ENCODE results near the gene METTL9. TPM values are rescaled to one million over a fixed set of nuclear protein-coding genes. Genes with fewer than 3 reads are reported as not detected.

METTL9 gene
- total and polyA plus RNA-seq, 2 of the 13 experiments (the other 11 are each of a cell fraction or from before 2014, with no cell fraction given): 123 to 204 TPM

GRCh38 chr16:21598701-21599121 lies 666 bp upstream of the METTL9 start (continued):
- TF ChIP-seq GTF3A (CRISPR knock-in tag; conservative IDR thresholded peaks at IDR 0.05) (no peak), ZNF350 (CRISPR knock-in tag; IDR thresholded peaks at IDR 0.05; ENCODE audit: borderline replicate concordance, low read depth) (no peak), ZBTB49 (CRISPR knock-in tag; IDR thresholded peaks at IDR 0.05; ENCODE audit: borderline replicate concordance) (no peak), ZNF629 (CRISPR knock-in tag; conservative IDR thresholded peaks at IDR 0.05) (0 out of 2 replicates have a peak, but pooled peaks have one; percentile 11), MED1 (CRISPR knock-in tag; IDR thresholded peaks at IDR 0.05) (no peak), XBP1 (CRISPR knock-in tag; IDR thresholded peaks at IDR 0.05) (0 out of 2 replicates have a peak, but pooled peaks have one; percentile 41), ARNT2 (CRISPR knock-in tag; IDR thresholded peaks at IDR 0.05; ENCODE audit: low read depth) (no peak), ZIK1 (CRISPR knock-in tag; IDR thresholded peaks at IDR 0.05; ENCODE audit: borderline replicate concordance, low read depth) (no peak), FUBP1 (CRISPR knock-in tag; IDR thresholded peaks at IDR 0.05; ENCODE audit: borderline replicate concordance) (0 out of 2 replicates have a peak, but pooled peaks have one; percentile 85), ZNF160 (CRISPR knock-in tag; IDR thresholded peaks at IDR 0.05) (peak; percentile 27; the same call in 1 of the 2 replicates), NFIB (CRISPR knock-in tag; IDR thresholded peaks at IDR 0.05; ENCODE audit: borderline replicate concordance) (no peak), ZBTB8A (CRISPR knock-in tag; IDR thresholded peaks at IDR 0.05; ENCODE audit: borderline replicate concordance, low read depth) (0 out of 2 replicates have a peak, but pooled peaks have one; percentile 22), MAFG (CRISPR knock-in tag; IDR thresholded peaks at IDR 0.05) (no peak), ARID2 (CRISPR knock-in tag; IDR thresholded peaks at IDR 0.05; ENCODE audit: borderline replicate concordance) (0 out of 2 replicates have a peak, but pooled peaks have one; percentile 39)
- TF ChIP-seq, protein P1, sequence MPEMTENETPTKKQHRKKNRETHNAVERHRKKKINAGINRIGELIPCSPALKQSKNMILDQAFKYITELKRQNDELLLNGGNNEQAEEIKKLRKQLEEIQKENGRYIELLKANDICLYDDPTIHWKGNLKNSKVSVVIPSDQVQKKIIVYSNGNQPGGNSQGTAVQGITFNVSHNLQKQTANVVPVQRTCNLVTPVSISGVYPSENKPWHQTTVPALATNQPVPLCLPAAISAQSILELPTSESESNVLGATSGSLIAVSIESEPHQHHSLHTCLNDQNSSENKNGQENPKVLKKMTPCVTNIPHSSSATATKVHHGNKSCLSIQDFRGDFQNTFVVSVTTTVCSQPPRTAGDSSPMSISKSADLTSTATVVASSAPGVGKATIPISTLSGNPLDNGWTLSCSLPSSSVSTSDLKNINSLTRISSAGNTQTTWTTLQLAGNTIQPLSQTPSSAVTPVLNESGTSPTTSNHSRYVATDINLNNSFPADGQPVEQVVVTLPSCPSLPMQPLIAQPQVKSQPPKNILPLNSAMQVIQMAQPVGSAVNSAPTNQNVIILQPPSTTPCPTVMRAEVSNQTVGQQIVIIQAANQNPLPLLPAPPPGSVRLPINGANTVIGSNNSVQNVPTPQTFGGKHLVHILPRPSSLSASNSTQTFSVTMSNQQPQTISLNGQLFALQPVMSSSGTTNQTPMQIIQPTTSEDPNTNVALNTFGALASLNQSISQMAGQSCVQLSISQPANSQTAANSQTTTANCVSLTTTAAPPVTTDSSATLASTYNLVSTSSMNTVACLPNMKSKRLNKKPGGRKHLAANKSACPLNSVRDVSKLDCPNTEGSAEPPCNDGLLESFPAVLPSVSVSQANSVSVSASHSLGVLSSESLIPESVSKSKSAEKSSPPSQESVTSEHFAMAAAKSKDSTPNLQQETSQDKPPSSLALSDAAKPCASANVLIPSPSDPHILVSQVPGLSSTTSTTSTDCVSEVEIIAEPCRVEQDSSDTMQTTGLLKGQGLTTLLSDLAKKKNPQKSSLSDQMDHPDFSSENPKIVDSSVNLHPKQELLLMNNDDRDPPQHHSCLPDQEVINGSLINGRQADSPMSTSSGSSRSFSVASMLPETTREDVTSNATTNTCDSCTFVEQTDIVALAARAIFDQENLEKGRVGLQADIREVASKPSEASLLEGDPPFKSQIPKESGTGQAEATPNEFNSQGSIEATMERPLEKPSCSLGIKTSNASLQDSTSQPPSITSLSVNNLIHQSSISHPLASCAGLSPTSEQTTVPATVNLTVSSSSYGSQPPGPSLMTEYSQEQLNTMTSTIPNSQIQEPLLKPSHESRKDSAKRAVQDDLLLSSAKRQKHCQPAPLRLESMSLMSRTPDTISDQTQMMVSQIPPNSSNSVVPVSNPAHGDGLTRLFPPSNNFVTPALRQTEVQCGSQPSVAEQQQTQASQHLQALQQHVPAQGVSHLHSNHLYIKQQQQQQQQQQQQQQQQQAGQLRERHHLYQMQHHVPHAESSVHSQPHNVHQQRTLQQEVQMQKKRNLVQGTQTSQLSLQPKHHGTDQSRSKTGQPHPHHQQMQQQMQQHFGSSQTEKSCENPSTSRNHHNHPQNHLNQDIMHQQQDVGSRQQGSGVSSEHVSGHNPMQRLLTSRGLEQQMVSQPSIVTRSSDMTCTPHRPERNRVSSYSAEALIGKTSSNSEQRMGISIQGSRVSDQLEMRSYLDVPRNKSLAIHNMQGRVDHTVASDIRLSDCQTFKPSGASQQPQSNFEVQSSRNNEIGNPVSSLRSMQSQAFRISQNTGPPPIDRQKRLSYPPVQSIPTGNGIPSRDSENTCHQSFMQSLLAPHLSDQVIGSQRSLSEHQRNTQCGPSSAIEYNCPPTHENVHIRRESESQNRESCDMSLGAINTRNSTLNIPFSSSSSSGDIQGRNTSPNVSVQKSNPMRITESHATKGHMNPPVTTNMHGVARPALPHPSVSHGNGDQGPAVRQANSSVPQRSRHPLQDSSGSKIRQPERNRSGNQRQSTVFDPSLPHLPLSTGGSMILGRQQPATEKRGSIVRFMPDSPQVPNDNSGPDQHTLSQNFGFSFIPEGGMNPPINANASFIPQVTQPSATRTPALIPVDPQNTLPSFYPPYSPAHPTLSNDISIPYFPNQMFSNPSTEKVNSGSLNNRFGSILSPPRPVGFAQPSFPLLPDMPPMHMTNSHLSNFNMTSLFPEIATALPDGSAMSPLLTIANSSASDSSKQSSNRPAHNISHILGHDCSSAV (CRISPR knock-in tag; IDR thresholded peaks at IDR 0.05; ENCODE audit: borderline replicate concordance): 0 out of 2 replicates have a peak, but pooled peaks have one; percentile 4
- TF ChIP-seq, protein P2, sequence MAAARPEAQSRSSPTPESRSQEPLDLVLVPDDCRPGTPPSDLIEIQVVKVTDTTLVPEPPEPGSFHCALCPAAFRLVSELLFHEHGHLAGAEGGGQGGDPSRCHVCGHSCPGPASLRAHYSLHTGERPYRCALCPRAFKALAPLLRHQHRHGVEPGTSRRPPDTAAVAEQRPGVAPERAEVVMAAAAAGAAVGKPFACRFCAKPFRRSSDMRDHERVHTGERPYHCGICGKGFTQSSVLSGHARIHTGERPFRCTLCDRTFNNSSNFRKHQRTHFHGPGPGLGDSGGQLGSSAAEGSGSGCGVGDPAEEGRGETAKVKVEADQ (CRISPR knock-in tag; IDR thresholded peaks at IDR 0.05; ENCODE audit: borderline replicate concordance): no peak

Data from HepG2 (cell line).